ENCODE results near the gene FAM222A. TPM values are rescaled to one million over a fixed set of nuclear protein-coding genes. Genes with fewer than 3 reads are reported as not detected.

FAM222A gene
- total RNA-seq, 3 donors from 2014 or later (not counting 1 experiment from before 2014, with no cell fraction given) = 3.1 to 6.6 (median 4.0) TPM

GRCh38 chr12:109813810-109814416, 100.3 kb downstream of the FAM222A start:
- no peak overlapping the region for H3K4me3 Mint-ChIP-seq
- WGBS (ENCODE audit: insufficient coverage) = 87% methylated on average over 6 of the region's 6 CpGs
- no peak overlapping the region for H3K4me3 ChIP-seq (ENCODE audit: low read length)
- H3K27me3 ChIP-seq (ENCODE audit: control insufficient read depth, insufficient read depth, low read length) = peaks cover 2% of the 10 kb centered on the region
- no peak overlapping the region for H3K27ac ChIP-seq (ENCODE audit: low read length)
- no peaks in the 10 kb centered on the region for H3K36me3 ChIP-seq (ENCODE audit: control insufficient read depth, insufficient read depth, low read length)
- no peaks in the 10 kb centered on the region for H3K27me3 Mint-ChIP-seq (ENCODE audit: low read depth in 2 of 2)
- no peaks in the 10 kb centered on the region for H3K9me3 Mint-ChIP-seq
- DNase-seq (no peak), ATAC-seq (no peak)
- no peak overlapping the region for H3K27ac Mint-ChIP-seq
- H3K9me3 ChIP-seq (ENCODE audit: control insufficient read depth, insufficient read depth, low read length) = no peaks in the 10 kb centered on the region
- intact Hi-C loops (cut with micrococcal nuclease) = no loop called here
- H3K36me3 Mint-ChIP-seq = no peaks in the 10 kb centered on the region
- H3K4me1 Mint-ChIP-seq = no peaks in the 10 kb centered on the region
- H3K4me1 ChIP-seq (ENCODE audit: control insufficient read depth, insufficient read depth, low read length) = no peaks in the 10 kb centered on the region
- no peak for TF ChIP-seq CTCF (IDR thresholded peaks at IDR 0.05)

- Histone ChIP-seq H3K9me3 (ENCODE audit: control insufficient read depth, insufficient read depth, low read length) (no peaks in the 10 kb centered on the region), H3K36me3 (ENCODE audit: control insufficient read depth, insufficient read depth, low read length) (no peaks in the 10 kb centered on the region), H3K4me3 (ENCODE audit: low read length) (no peak overlapping the region), H3K27ac (ENCODE audit: low read length) (no peak overlapping the region), H3K27me3 (ENCODE audit: control insufficient read depth, insufficient read depth, low read length) (peaks cover 2% of the 10 kb centered on the region), H3K4me1 (ENCODE audit: control insufficient read depth, insufficient read depth, low read length) (no peaks in the 10 kb centered on the region)
- 70% methylated on average over 20 of the region's 20 CpGs for WGBS (ENCODE audit: insufficient coverage)
- Mint-ChIP-seq H3K4me1 (no peaks in the 10 kb centered on the region), H3K27ac (no peak overlapping the region), H3K36me3 (no peaks in the 10 kb centered on the region), H3K4me3 (no peak overlapping the region), H3K9me3 (no peaks in the 10 kb centered on the region), H3K27me3 (ENCODE audit: low read depth in 2 of 2) (no peaks in the 10 kb centered on the region)
- DNase-seq (no peak), ATAC-seq (no peak)
- intact Hi-C loops (cut with micrococcal nuclease) = no loop called here
- TF ChIP-seq CTCF (IDR thresholded peaks at IDR 0.05) = no peak
Observed at GRCh38 chr12:109814600-109815150, 101.0 kb downstream of the FAM222A start.

GRCh38 chr12:109815225-109815624, 101.6 kb downstream of the FAM222A start:
- TF ChIP-seq CTCF (IDR thresholded peaks at IDR 0.05) = no peak
- H3K4me3 Mint-ChIP-seq = no peak overlapping the region
- no peaks in the 10 kb centered on the region for H3K4me1 Mint-ChIP-seq
- WGBS (ENCODE audit: insufficient coverage) = 78% methylated on average over 4 of the region's 4 CpGs
- H3K27ac Mint-ChIP-seq = no peak overlapping the region
- no peaks in the 10 kb centered on the region for H3K4me1 ChIP-seq (ENCODE audit: control insufficient read depth, insufficient read depth, low read length)
- no peaks in the 10 kb centered on the region for H3K36me3 Mint-ChIP-seq
- H3K27me3 ChIP-seq (ENCODE audit: control insufficient read depth, insufficient read depth, low read length) = peaks cover 2% of the 10 kb centered on the region
- DNase-seq (no peak), ATAC-seq (no peak)
- no peaks in the 10 kb centered on the region for H3K9me3 ChIP-seq (ENCODE audit: control insufficient read depth, insufficient read depth, low read length)
- no peaks in the 10 kb centered on the region for H3K27me3 Mint-ChIP-seq (ENCODE audit: low read depth in 2 of 2)
- no peak overlapping the region for H3K4me3 ChIP-seq (ENCODE audit: low read length)
- no peaks in the 10 kb centered on the region for H3K36me3 ChIP-seq (ENCODE audit: control insufficient read depth, insufficient read depth, low read length)
- no peak overlapping the region for H3K27ac ChIP-seq (ENCODE audit: low read length)
- no peaks in the 10 kb centered on the region for H3K9me3 Mint-ChIP-seq
- intact Hi-C loops (cut with micrococcal nuclease) = no loop called here

Data from natural killer cell (primary cell).